ENCODE results near the gene AXIN1.
"Not testable (repeated sequence)": the region's sequence is repeated elsewhere in the genome, so short reads cannot be mapped to it uniquely, and the experiment has no call there.

AXIN1 gene

DNA sequence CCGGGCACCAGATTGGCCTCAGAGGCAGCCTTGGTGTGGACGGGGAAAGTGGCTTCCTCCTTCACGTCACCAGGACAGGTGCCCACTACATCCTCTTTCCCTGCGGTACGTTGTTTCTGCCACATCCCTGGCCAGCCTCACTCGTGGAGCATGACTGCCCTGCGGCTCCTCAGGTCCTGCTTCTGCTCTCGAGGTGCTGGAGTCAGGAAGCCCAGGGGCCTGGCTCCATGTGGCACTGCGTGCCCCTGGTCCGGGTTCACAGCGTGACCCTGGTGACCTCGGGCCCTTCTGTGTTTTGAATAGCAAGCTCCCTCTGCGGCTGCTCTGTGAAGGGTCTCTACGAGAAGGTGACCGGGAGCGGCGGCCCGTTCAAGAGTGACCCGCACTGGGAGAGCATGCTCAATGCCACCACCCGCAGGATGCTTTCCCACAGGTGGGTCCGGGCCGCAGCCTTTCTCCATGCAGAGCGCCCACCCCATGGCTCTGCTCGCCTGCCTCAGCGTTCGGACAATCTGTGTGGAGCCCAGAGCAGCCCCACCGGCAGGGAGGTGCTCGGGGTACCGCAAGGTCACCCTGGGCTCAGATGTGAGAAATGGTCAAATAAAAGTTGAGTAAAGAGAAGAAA, 90.3 kb downstream of the AXIN1 start:
- no peak for DNase-seq

DNA sequence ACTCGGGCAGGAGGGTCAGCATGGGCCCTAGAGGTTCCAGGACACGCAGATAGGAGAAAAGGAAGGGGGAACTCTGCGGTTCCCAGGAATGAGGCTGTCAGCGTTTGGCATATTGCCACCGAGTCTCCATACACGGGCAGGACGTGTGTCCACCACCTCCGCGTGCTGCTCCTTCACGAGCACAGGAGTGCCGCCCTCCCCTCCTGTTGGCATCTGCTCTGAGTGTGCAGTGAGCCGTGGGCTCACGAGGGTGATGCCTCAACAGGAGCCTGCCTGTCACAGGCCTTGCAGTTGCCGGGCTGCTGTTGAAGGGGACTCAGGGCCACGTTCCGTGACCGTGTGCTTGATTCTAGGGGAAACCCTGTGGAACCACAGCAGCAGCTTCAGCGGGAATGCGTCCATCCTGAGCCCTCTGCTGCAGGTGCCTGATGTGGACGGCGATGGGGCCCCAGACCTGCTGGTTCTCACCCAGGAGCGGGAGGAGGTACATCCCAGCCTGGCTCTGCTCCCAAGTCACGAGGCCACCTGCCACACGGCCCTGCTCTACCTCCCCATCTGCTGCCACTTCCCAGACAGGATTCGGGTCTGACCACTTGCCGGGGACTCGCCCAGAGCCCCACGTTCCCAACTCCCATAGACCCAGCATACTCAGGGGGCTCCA, 91.4 kb downstream of the AXIN1 start:
- DNase-seq, result no peak

DNA sequence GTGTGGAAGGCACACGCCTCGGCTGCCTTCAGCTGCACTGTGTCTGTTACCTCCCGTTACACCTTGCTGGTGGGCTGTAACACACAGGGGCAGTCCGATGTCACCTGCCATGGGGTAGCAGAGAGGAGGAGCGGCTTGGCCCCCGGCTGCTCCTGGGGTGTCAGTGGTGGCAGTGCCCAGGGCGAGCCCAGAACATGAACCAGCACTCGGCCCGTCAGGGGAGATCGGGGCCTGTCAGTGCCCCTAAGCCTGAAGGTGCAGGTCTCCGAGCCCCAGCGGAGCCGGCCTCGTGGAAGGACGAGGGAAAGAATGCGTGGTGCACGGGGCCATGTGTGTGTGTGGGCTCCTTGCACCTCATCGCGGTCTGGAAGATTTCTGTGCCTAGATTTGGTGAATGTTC, 92.2 kb downstream of the AXIN1 start:
- no peak for DNase-seq

DNA sequence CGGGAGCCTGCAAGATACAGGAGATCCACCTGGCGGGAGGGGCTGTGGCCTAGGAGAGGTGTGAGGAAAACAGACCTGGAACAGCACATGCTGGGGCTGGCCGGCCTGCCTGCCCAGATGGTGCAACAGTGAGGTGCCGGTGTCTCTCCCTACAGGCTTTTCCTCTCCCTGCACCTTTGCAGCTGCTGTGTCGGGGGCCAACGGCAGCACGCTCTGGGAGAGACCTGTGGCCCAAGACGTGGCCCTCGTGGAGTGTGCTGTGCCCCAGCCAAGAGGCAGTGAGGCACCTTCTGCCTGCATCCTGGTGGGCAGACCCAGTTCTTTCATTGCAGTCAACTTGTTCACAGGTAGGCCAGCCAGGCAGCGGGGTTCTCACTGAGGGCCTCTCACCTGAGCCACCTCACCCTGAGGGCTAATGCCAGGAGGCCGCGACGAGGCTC, 92.7 kb downstream of the AXIN1 start:
- no peak for DNase-seq

DNA sequence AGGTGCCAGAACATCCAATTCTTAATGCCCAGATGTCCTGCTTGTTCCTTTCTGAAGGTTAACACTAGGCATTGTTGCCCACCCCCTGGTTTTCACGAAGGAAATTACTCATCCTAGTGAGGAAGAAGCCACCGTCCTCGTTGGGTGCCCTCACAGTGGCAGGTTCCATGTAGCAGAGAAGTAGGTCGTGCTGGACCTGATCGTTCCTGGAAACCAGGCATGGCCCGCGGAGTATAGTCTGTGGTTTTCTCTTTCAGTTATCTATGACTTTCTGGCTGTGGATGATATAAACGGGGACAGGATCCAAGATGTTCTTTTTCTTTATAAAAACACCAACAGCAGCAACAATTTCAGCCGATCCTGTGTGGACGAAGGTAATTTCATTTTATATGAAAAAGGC, 93.3 kb downstream of the AXIN1 start:
- DNase-seq, result no peak

DNA sequence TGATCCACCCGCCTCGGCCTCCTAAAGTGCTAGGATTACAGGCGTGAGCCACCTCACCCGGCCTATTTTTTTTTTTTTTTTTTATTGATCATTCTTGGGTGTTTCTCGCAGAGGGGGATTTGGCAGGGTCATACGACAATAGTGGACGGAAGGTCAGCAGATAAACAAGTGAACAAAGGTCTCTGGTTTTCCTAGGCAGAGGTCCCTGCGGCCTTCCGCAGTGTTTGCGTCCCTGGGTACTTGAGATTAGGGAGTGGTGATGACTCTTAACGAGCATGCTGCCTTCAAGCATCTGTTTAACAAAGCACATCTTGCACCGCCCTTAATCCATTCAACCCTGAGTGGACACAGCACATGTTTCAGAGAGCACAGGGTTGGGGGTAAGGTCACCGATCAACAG, 94.4 kb downstream of the AXIN1 start:
- not testable (repeated sequence) for DNase-seq

DNA sequence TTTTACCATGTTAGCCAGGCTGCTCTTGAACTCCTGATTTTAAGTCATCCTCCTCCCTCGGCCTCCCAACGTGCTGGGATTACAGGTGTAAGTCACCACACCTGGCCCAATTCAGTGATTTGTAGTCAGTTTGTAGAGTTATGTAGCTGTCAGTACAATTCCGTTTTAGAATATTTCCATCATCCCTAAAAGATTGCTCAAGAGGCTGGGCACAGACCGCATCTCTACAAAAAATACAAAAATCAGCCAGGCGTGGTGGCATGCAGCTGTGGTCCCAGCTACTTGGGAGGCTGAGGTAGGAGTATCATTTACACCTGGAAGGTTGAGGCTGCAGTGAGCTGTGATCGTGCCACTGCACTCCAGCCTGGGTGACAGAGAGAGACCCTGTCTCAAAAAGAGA, 97.3 kb downstream of the AXIN1 start:
- DNase-seq, result no peak

DNA sequence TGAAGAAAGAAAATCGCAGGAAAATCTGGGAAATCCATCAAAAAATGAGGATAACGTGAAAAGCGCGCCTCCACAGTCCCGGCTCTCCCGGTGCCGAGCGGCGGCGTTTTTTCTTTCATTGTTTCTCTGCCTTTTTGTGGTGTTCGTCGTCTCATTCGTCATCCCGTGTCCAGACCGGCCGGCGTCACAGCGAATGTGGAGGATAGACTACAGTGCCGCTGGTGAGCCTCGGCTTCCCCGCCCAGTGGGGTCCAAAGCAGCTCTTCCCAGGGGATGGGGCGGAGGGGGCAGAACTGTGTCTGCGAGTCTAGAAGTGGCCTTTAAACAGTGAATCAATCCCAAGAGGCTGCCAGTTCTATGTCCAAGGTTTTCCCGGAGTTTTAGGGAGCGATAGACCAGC, 98.1 kb downstream of the AXIN1 start:
- no peak for DNase-seq

DNA sequence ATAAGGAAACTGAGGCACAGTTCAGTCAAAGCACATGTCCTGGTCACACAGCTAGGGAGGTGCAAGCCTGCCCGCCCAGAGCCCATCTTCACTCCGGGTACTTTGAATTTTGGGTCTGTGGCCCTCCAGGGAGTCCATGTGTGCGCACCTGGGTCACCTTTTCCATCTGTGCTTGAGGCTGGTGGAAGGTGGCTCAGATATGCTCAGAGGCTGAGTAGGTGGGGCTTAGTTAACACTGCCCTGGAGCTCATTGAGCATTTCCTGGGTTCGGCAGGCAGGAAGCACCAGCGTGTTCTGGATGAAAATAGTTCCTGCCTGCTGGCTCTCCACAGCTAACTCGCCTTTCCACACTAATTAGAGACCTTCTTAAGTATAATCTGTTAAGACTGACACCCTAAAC, 98.7 kb downstream of the AXIN1 start:
- no peak for DNase-seq

DNA sequence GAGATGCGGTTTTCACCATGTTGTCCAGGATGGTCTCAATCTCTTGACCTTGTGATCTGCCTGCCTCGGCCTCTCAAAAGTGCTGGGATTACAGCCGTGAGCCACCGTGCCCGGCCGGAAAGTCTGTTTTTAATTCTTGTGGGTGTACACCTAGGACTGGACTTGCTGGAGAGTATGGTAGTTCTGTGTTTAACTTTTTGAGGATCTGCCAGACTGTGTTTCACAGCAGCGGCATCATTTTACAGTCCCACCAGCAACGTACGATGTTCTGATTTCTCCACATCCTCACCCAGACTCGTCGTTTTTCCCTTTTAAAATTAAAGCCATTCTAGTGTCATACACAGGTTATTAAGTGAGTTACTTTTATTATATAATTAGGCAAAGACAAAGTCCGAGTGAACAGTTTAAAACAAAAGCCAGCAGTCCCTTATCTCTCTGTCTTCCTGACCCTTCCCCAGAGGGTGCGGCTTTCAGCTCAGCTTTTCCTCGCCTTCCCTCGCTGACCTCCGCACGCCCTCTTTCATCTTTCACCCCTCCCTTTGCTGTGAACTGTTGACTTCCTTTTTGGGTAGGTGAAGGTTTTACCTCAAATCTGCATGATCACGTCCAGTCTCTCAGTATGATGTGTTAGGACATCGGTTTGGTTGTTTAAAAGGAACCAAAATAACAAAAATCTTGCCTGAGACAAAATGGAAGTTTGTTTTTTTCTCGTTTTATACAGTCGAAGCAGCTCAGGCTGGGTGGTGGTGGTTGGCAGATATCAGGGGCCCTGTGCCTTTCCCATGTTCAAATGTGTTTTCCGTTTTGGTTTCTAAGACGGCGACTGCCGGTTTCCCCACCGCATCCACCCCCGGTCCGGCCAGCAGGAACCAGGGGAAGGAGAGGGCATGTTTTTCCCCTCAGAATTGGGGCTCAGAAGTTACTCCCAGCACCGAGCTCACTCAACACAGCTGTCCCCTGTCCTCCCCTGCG, 99.9 kb downstream of the AXIN1 start:
- peak; percentile 52 for DNase-seq

DNA sequence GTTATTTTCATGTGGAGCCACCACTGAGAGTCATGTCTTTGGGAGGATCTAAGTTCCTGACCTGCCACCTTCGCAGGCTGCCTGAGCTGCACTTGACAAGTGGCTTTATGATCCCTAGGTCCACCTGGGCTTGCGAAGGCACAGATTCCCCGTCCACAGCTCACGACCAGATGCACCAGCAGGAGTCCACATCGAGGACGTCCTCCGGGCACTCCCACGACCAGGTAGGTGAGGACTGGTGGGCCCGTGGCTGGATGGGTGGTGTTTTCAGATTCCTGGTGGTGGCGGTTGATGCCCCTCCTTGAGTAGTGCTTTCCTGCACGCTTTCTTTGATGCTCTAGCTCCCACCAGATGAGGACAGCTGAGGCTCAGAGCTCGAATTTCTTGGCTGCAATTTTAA, 103.1 kb downstream of the AXIN1 start:
- DNase-seq, result no peak

DNA sequence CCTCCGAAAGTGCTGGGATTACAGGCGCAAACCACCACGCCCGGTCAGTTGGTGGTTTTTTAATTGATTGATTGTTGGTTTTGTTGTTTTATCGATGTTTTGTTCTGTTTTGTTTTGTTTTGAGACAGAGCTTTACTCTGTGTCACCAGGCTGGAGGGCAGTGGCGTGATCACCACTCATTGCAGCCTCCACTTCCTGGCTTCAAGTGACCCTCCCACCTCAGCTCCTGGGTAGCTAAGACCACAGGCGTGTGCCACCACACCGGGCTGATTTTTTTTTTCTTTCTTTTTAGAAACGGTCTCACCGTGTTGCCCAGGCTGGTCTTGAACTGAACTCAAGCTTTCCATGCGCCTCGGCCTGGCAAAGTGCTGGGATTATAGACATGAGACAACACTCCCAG, 105.5 kb downstream of the AXIN1 start:
- DNase-seq, result no peak

DNA sequence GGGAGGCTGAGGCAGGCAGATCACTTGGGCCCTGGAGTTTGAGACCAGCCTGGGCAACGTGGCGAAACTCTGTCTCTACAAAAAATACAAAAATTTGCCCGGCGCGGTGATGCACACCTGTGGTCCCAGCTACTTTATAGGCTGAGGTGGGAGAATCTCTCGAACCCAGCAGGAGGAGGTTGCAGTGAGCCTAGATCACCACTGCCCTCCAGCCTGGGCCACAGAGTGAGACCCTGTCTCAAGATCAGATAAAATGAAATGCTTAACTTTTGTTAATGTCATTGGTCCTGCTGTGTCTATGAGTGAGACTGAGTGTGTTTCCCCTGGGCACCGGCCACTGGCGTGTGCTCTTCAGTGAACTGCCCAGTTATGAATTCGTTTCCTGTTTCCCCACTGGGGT, 107.4 kb downstream of the AXIN1 start:
- DNase-seq, result no peak

DNA sequence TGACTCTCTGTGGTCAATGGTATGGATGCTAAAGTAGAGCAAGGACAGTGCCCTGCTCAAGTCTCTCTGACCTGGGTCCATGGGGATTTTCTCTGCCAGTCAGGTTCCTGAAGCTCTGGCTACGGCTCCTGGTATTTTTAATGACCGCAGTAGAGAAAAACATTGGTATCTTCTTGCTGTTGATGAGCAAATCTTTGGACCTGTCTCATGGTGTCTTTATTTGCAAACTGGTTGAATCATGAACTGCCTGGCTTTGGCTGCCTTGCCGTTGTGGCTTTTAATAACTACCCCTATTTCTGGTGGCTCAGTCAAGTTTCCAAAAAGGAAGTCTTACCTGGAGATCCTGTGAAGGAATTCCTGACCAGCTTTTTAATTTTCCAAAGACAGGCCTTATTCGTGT, 109.2 kb downstream of the AXIN1 start:
- no peak for DNase-seq

DNA sequence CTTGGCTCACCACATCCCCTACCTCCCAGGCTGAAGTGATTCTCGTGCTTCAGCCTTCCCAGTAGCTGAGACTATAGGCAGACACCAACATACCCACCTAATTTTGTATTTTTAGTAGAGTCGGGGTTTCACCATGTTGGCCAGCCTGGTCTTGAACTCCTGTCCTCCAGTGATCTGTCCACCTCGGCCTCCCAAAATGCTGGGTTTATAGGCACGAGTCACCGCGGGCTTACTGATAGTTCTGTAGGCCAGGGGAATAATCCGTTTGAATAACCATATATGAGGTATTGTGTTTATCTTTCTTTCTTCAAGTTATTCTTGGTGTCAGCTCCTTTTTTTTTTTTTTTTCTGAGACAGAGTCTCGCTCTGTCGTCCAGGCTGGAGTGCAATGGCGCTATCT, 110.2 kb downstream of the AXIN1 start:
- no peak for DNase-seq

DNA sequence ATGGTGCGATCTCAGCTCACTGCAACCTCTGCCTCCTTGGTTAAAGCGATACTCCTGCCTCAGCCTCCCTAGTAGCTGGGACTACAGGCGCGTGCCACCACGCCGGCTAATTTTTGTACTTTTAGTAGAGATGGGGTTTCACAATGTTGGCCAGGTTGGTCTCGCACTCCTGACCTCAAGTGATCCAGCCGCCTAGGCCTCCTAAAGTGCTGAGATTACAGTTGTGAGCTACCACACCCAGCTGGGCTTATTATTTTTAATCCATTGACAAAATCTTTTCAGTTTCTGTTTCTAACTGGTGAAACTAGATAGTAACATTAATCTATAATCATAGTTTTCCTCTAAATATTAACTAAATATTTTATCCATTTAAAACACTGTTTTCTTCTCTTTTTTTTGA, 112.0 kb downstream of the AXIN1 start:
- DNase-seq, result no peak

DNA sequence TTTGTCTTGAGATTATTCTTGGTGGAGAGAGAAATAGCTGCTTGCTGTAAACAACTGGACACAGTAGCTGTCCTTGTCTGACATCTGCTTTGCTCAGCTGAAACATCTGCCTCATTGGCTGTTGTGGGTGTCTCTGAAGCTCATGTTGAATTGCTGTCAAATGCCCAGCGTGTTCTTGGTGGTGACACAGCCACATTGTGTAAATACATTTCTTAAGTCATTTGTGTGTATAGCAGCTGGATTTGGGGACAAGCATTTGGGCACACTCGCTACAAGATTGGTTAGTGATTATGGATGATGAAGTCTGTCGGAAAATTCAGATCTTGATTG, 112.6 kb downstream of the AXIN1 start:
- no peak for DNase-seq
